H9 (cell line): ENCODE data around the gene PYGB. TPM values are rescaled to one million over a fixed set of nuclear protein-coding genes. Genes with fewer than 3 reads are reported as not detected.

Source experiments
- DNase-seq: peaks from one replicate; pipeline ENCODE4 v3.0.0-alpha.2; 2017
- H2AFZ ChIP-seq: one replicate; pipeline ENCODE4 v1.6.1; 2013; ENCODE audit warnings: mild to moderate bottlenecking, low read length, control low read depth, moderate library complexity
- H2AK5ac ChIP-seq: 2 replicates; pipeline ENCODE4 v1.6.1; 2013; ENCODE audit warnings: low read length, control low read depth, mixed read lengths; ENCODE audit not compliant: insufficient read length
- H2BK120ac ChIP-seq: one replicate; pipeline ENCODE4 v1.6.1; 2013; ENCODE audit warnings: low read depth, mild to moderate bottlenecking, low read length, control low read depth, inconsistent platforms; ENCODE audit not compliant: poor library complexity, severe bottlenecking
- H2BK12ac ChIP-seq: 2 replicates; pipeline ENCODE4 v1.6.1; 2013; ENCODE audit warnings: low read length, control low read depth, mixed read lengths, low read depth; ENCODE audit not compliant: insufficient read length
- H2BK15ac ChIP-seq: 2 replicates; pipeline ENCODE4 v1.6.1; 2013; ENCODE audit warnings: low read depth, low read length, control low read depth
- H2BK20ac ChIP-seq: one replicate; pipeline ENCODE4 v1.6.1; 2013; ENCODE audit warnings: low read depth, mild to moderate bottlenecking, low read length, control low read depth, inconsistent platforms; ENCODE audit not compliant: poor library complexity, severe bottlenecking
- H2BK5ac ChIP-seq: 2 replicates; pipeline ENCODE4 v1.6.1; 2013; ENCODE audit warnings: low read length, control low read depth, mixed read lengths; ENCODE audit not compliant: insufficient read length
- H3K14ac ChIP-seq: 2 replicates; pipeline ENCODE4 v1.6.1; 2013; ENCODE audit warnings: low read length, control low read depth; ENCODE audit not compliant: insufficient read depth
- H3K18ac ChIP-seq: 2 replicates; pipeline ENCODE4 v1.6.1; 2013; ENCODE audit warnings: low read depth, mild to moderate bottlenecking, mixed read lengths, low read length, control low read depth; ENCODE audit not compliant: insufficient read length
- H3K23ac ChIP-seq: 2 replicates; pipeline ENCODE4 v1.6.1; 2013; ENCODE audit warnings: low read length, control low read depth, mixed read lengths, low read depth; ENCODE audit not compliant: insufficient read length
- H3K23me2 ChIP-seq: 2 replicates; pipeline ENCODE4 v1.6.1; 2013; ENCODE audit warnings: low read depth, mild to moderate bottlenecking, mixed read lengths, low read length, control low read depth; ENCODE audit not compliant: insufficient read length, poor library complexity, severe bottlenecking
- H3K27ac ChIP-seq: 2 replicates; pipeline ENCODE4 v1.5.1; 2013; ENCODE audit warnings: low read length, control low read depth, mixed read lengths, low read depth; ENCODE audit not compliant: insufficient read length
- H3K27me3 ChIP-seq: 2 replicates; pipeline ENCODE4 v1.6.1; 2013; ENCODE audit warnings: low read length, control low read depth, inconsistent platforms; ENCODE audit not compliant: insufficient read depth
- H3K4ac ChIP-seq: 2 replicates; pipeline ENCODE4 v1.6.1; 2013; ENCODE audit warnings: low read depth, mild to moderate bottlenecking, control low read depth, inconsistent platforms, low read length, moderate library complexity
- H3K4me1 ChIP-seq: 2 replicates; pipeline ENCODE4 v1.6.1; 2013; ENCODE audit warnings: low read length, control low read depth, inconsistent platforms; ENCODE audit not compliant: insufficient read depth
- H3K4me2 ChIP-seq: 2 replicates; pipeline ENCODE4 v1.6.1; 2013; ENCODE audit warnings: low read length, control low read depth, mixed read lengths; ENCODE audit not compliant: insufficient read length, insufficient read depth
- H3K56ac ChIP-seq: 2 replicates; pipeline ENCODE4 v1.6.1; 2013; ENCODE audit warnings: low read depth, mild to moderate bottlenecking, mixed read lengths, low read length, control low read depth; ENCODE audit not compliant: insufficient read length
- H3K79me1 ChIP-seq: 2 replicates; pipeline ENCODE4 v1.6.1; 2013; ENCODE audit warnings: low read depth, mild to moderate bottlenecking, moderate library complexity, low read length, control low read depth, inconsistent platforms; ENCODE audit not compliant: insufficient read depth, poor library complexity, severe bottlenecking
- H3K79me2 ChIP-seq: 2 replicates; pipeline ENCODE4 v1.6.1; 2013; ENCODE audit warnings: low read length, control low read depth, inconsistent platforms; ENCODE audit not compliant: insufficient read depth
- H3K9ac ChIP-seq: 2 replicates; pipeline ENCODE4 v1.6.1; 2013; ENCODE audit warnings: low read length, control low read depth, mixed read lengths; ENCODE audit not compliant: insufficient read length; ENCODE audit errors: extremely low read depth
- H3K9me3 ChIP-seq: one replicate; pipeline ENCODE4 v1.6.1; 2013; ENCODE audit warnings: low read depth, low read length, inconsistent platforms; ENCODE audit not compliant: control insufficient read depth
- H3T11ph ChIP-seq: one replicate; pipeline ENCODE4 v1.6.1; 2013; ENCODE audit warnings: mild to moderate bottlenecking, low read length, control low read depth, inconsistent platforms
- H4K20me1 ChIP-seq: one replicate; pipeline ENCODE4 v1.6.1; 2013; ENCODE audit not compliant: control insufficient read depth, insufficient read length, insufficient read depth
- H4K5ac ChIP-seq: 2 replicates; pipeline ENCODE4 v1.6.1; 2013; ENCODE audit warnings: low read depth, mild to moderate bottlenecking, mixed read lengths, low read length, control low read depth; ENCODE audit not compliant: insufficient read length
- H4K8ac ChIP-seq: replicated peaks from 2 replicates; pipeline ENCODE4 v1.6.1; 2013; ENCODE audit warnings: low read length, control low read depth, mixed read lengths, low read depth; ENCODE audit not compliant: insufficient read length
- H4K91ac ChIP-seq: 2 replicates; pipeline ENCODE4 v1.6.1; 2013; ENCODE audit warnings: low read depth, mild to moderate bottlenecking, moderate library complexity, mixed read lengths, low read length, control low read depth; ENCODE audit not compliant: insufficient read length
- H3K27ac Mint-ChIP-seq, 3 experiments: 2 replicates in 2 of 3; 3 replicates in 1 of 3; pipeline ENCODE4 v1.8.0; 2020 to 2021; ENCODE audit warnings: mixed read lengths in 3 of 3, mild to moderate bottlenecking in 1 of 3, moderate library complexity in 1 of 3
- H3K27me3 Mint-ChIP-seq: 2 replicates; pipeline ENCODE4 v1.8.0; 2021; ENCODE audit warnings: low read depth, mild to moderate bottlenecking, moderate library complexity, mixed read lengths
- H3K36me3 Mint-ChIP-seq, 3 experiments: 2 replicates in 2 of 3; 3 replicates in 1 of 3; pipeline ENCODE4 v1.8.0; 2020 to 2021; ENCODE audit warnings: low read depth in 3 of 3, mixed read lengths in 3 of 3; ENCODE audit not compliant: insufficient read depth in 1 of 3
- H3K4me1 Mint-ChIP-seq, 2 experiments: 2 replicates each; pipeline ENCODE4 v1.8.0; 2020; ENCODE audit warnings: mixed read lengths in 2 of 2
- H3K4me3 Mint-ChIP-seq, 2 experiments: 2 replicates in 1 of 2; 3 replicates in 1 of 2; pipeline ENCODE4 v1.8.0; 2020 to 2021; ENCODE audit warnings: mild to moderate bottlenecking in 2 of 2, mixed read lengths in 2 of 2, moderate library complexity in 1 of 2
- H3K9me3 Mint-ChIP-seq, 2 experiments: 2 replicates in 1 of 2; 3 replicates in 1 of 2; pipeline ENCODE4 v1.8.0; 2020; ENCODE audit warnings: mild to moderate bottlenecking in 2 of 2, mixed read lengths in 2 of 2, moderate library complexity in 1 of 2
- WGBS: extraction: QIAGEN DNeasy Blood & Tissue Kit; methylation state at CpG from one replicate; pipeline ENCODE4 v1.1.7; 2013; ENCODE audit warnings: missing lambda C conversion rate, low lambda C conversion rate, mixed read lengths; ENCODE audit not compliant: insufficient read length; ENCODE audit errors: extremely low coverage; 5-methylcytosine and 5-hydroxymethylcytosine counted together
- total RNA-seq: library from RNA; stranded (reverse); gene quantifications from 2 replicates; pipeline ENCODE4 v1.2.1, GENCODE V29; 2021
- TF ChIP-seq, protein P1 (sequence below): fragments of 200-600 bp; sonication (generic); conservative IDR thresholded peaks from 3 replicates; pipeline ENCODE4 v1.8.0; 2021; ENCODE audit warnings: antibody characterized with exemption, mild to moderate bottlenecking

The PYGB gene
- total RNA-seq, 1 experiment from 2014 or later: 46.9 TPM

DNA sequence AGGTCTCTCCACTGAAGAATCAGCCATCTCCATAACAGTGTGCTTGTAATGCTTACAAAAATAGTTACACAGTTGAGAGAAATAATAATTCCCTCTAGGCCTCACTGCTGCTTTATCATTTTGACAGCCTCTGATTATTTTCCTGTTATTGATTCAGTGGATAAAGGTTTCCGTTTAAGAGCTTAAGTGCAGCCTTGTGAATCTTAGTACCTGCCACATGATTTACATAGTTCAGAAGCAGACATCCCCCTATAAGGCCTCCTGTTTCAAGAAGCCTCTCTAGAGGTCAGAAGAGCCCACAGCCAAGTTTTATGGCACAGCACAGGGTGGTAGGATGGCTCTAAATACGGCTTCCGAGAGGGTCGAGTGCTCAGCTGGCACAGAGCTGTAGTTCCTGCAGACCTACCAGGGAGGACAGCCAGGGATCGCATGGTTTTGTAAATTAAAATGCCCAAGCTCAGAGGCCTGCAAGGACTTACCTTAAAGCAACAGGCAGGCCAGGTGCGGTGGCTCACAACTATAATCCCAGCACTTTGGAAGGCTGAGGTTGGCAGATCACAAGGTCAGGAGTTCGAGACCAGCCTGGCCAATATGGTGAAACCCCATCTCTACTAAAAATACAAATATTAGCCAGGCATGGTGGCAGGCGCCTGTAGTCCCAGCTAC is 17.6 kb upstream of the PYGB start:
- H3K4me2 ChIP-seq: no peak overlapping the region
- no peaks in the 10 kb centered on the region for H3K27me3 ChIP-seq
- no peak overlapping the region for H3K23ac ChIP-seq
- H3K14ac ChIP-seq: no peak overlapping the region; the same call in 1 of the 2 replicates
- no peaks in the 10 kb centered on the region for H3K9me3 ChIP-seq
- no peak overlapping the region for H2AK5ac ChIP-seq
- H3K56ac ChIP-seq: no peak overlapping the region
- peaks cover 20 to 28% of the 10 kb centered on the region in 2 experiments for H3K4me1 Mint-ChIP-seq
- TF ChIP-seq, protein P1, sequence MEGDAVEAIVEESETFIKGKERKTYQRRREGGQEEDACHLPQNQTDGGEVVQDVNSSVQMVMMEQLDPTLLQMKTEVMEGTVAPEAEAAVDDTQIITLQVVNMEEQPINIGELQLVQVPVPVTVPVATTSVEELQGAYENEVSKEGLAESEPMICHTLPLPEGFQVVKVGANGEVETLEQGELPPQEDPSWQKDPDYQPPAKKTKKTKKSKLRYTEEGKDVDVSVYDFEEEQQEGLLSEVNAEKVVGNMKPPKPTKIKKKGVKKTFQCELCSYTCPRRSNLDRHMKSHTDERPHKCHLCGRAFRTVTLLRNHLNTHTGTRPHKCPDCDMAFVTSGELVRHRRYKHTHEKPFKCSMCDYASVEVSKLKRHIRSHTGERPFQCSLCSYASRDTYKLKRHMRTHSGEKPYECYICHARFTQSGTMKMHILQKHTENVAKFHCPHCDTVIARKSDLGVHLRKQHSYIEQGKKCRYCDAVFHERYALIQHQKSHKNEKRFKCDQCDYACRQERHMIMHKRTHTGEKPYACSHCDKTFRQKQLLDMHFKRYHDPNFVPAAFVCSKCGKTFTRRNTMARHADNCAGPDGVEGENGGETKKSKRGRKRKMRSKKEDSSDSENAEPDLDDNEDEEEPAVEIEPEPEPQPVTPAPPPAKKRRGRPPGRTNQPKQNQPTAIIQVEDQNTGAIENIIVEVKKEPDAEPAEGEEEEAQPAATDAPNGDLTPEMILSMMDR: no peak
- no peak overlapping the region for H3K9ac ChIP-seq
- H4K20me1 ChIP-seq: no peaks in the 10 kb centered on the region
- WGBS: no CpG with 5 or more reads among the region's 8 CpGs
- no peak overlapping the region for H4K5ac ChIP-seq
- H3K27me3 Mint-ChIP-seq: no peaks in the 10 kb centered on the region
- no peak overlapping the region for H2BK120ac ChIP-seq
- H3K4ac ChIP-seq: no peak overlapping the region
- no peaks in the 10 kb centered on the region for H3K79me1 ChIP-seq
- peaks cover 0 to 8% (median 0%) of the 10 kb centered on the region in 3 experiments; a peak in 1 of 7 replicates for H3K36me3 Mint-ChIP-seq
- no peaks in the 10 kb centered on the region for H3K9me3 Mint-ChIP-seq
- H3K27ac ChIP-seq: no peak overlapping the region
- H3K4me1 ChIP-seq: no peaks in the 10 kb centered on the region
- H4K8ac ChIP-seq: no peak overlapping the region
- H2AFZ ChIP-seq: no peak overlapping the region
- H3K4me3 Mint-ChIP-seq: no peak overlapping the region
- H3K18ac ChIP-seq: no peak overlapping the region
- H2BK5ac ChIP-seq: no peak overlapping the region
- no peak overlapping the region for H4K91ac ChIP-seq
- H3T11ph ChIP-seq: no peak overlapping the region
- H2BK20ac ChIP-seq: no peak overlapping the region
- no peaks in the 10 kb centered on the region for H3K23me2 ChIP-seq
- H3K27ac Mint-ChIP-seq: peak overlapping the region in 1 of 3 experiments; percentile 18; a peak in 2 of 7 replicates
- H2BK12ac ChIP-seq: no peak overlapping the region
- DNase-seq: no peak
- no peaks in the 10 kb centered on the region for H3K79me2 ChIP-seq
- no peak overlapping the region for H2BK15ac ChIP-seq
